SU-DHL-6 (cell line): ENCODE data around the gene RALY.

Experiments used
- H2AFZ ChIP-seq: fragments of 200-600 bp; sonication (generic); 2 replicates; pipeline ENCODE4 v1.6.1; 2014; ENCODE audit warnings: low read depth, mild to moderate bottlenecking, moderate library complexity, mixed read lengths, antibody characterized with exemption, low read length; ENCODE audit not compliant: severe bottlenecking
- H3F3A ChIP-seq: fragments of 200-600 bp; shearing (Covaris generic); 2 replicates; pipeline ENCODE4 v1.6.0; 2016; ENCODE audit warnings: antibody characterized with exemption, mild to moderate bottlenecking; ENCODE audit not compliant: insufficient read depth
- H3K27ac ChIP-seq: fragments of 200-600 bp; sonication (generic); 2 replicates; pipeline ENCODE4 v1.5.1; 2016; ENCODE audit warnings: low read depth, mild to moderate bottlenecking, low read length, moderate library complexity, mixed read lengths
- H3K27me3 ChIP-seq: fragments of 200-600 bp; sonication (generic), shearing (Covaris generic); 2 replicates; pipeline ENCODE4 v1.6.0; 2014; ENCODE audit warnings: mild to moderate bottlenecking, low read length
- H3K36me3 ChIP-seq: fragments of 200-600 bp; sonication (generic); 2 replicates; pipeline ENCODE4 v1.6.1; 2014; ENCODE audit warnings: mild to moderate bottlenecking, low read length, mixed read lengths
- H3K4me2 ChIP-seq: fragments of 300-600, 200-600 bp; shearing (Covaris generic), sonication (generic); 2 replicates; pipeline ENCODE4 v1.6.0; 2014; ENCODE audit warnings: low read length, low read depth, mild to moderate bottlenecking; ENCODE audit not compliant: poor library complexity, severe bottlenecking
- H3K4me3 ChIP-seq: fragments of 200-600 bp; sonication (generic); 2 replicates; pipeline ENCODE4 v1.5.1; 2014; ENCODE audit warnings: antibody characterized with exemption, low read length, mild to moderate bottlenecking, mixed read lengths; ENCODE audit not compliant: insufficient read depth, poor library complexity, severe bottlenecking
- H3K79me2 ChIP-seq: fragments of 200-600 bp; sonication (generic); 2 replicates; pipeline ENCODE4 v1.6.1; 2014; ENCODE audit warnings: mild to moderate bottlenecking, low read length, moderate library complexity; ENCODE audit not compliant: insufficient read depth
- H3K9ac ChIP-seq: fragments of 200-600 bp; sonication (generic); 2 replicates; pipeline ENCODE4 v1.7.0; 2014; ENCODE audit warnings: mild to moderate bottlenecking, low read length
- H3K9me2 ChIP-seq: fragments of 200-600 bp; sonication (generic); replicated peaks from 2 replicates; pipeline ENCODE4 v1.6.1; 2014; ENCODE audit warnings: low read length; ENCODE audit not compliant: insufficient read depth
- H3K9me3 ChIP-seq: fragments of 200-600 bp; sonication (generic); 2 replicates; pipeline ENCODE4 v1.6.1; 2014; ENCODE audit warnings: low read length, mixed read lengths; ENCODE audit not compliant: insufficient read depth
- H4K20me1 ChIP-seq: fragments of 200-600 bp; sonication (generic); 2 replicates; pipeline ENCODE4 v1.6.1; 2014; ENCODE audit warnings: low read depth, mild to moderate bottlenecking, antibody characterized with exemption, low read length, moderate library complexity, mixed read lengths
- EZH2phosphoT487 ChIP-seq: fragments of 200-600 bp; sonication (generic), shearing (Covaris generic); conservative IDR thresholded peaks from 2 replicates; pipeline ENCODE4 v1.6.1; 2018; ENCODE audit warnings: mild to moderate bottlenecking, antibody characterized with exemption, low read length, moderate library complexity, mixed read lengths
- TF ChIP-seq, protein P1 (sequence below): fragments of 200-600 bp; sonication (generic); IDR thresholded peaks from one replicate; pipeline ENCODE4 v1.5.1; 2017; ENCODE audit warnings: antibody characterized with exemption, mild to moderate bottlenecking, low read length, moderate library complexity; ENCODE audit not compliant: insufficient read depth, poor library complexity, severe bottlenecking

RALY gene

DNA sequence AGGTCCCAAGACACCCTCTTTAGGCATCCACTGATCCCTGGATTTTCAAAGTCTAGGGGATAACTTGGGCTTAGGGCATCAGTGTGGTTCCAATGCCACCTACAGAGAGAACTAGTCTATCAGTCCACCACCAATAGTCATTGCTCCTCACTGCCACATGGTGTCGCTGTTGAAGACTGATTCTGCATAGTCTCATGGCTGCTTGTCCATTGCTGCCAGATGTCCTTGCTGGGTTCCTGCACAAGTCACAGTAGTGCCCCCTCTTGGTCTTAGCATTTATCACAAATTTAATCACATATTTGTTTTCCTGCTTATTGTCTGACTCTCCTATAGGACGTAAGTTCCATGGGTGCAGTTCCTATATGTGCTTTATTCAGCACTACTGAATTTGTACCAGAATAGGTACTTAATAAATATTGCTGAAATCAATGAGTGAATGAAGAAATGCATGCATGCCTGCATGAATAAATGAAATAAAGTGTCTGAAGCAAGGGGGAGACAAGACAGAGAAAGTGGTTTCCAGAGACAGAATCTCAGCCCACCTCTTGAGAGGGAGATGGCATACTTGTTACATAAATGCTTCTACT lies 45.9 kb upstream of the RALY start:
- Histone ChIP-seq H3K36me3 (no peaks in the 10 kb centered on the region), H3F3A (no peaks in the 10 kb centered on the region), H3K4me3 (no peak overlapping the region), H2AFZ (no peak overlapping the region), H3K27ac (no peak overlapping the region), H3K9me2 (no peaks in the 10 kb centered on the region), H3K4me2 (no peak overlapping the region), H4K20me1 (no peaks in the 10 kb centered on the region), H3K79me2 (no peaks in the 10 kb centered on the region), H3K9me3 (peaks cover 21% of the 10 kb centered on the region; the same call in 1 of the 2 replicates), H3K27me3 (no peaks in the 10 kb centered on the region), H3K9ac (no peak overlapping the region)
- no peak for TF ChIP-seq EZH2phosphoT487
- TF ChIP-seq, protein P1, sequence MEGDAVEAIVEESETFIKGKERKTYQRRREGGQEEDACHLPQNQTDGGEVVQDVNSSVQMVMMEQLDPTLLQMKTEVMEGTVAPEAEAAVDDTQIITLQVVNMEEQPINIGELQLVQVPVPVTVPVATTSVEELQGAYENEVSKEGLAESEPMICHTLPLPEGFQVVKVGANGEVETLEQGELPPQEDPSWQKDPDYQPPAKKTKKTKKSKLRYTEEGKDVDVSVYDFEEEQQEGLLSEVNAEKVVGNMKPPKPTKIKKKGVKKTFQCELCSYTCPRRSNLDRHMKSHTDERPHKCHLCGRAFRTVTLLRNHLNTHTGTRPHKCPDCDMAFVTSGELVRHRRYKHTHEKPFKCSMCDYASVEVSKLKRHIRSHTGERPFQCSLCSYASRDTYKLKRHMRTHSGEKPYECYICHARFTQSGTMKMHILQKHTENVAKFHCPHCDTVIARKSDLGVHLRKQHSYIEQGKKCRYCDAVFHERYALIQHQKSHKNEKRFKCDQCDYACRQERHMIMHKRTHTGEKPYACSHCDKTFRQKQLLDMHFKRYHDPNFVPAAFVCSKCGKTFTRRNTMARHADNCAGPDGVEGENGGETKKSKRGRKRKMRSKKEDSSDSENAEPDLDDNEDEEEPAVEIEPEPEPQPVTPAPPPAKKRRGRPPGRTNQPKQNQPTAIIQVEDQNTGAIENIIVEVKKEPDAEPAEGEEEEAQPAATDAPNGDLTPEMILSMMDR, result peak; percentile 53

DNA sequence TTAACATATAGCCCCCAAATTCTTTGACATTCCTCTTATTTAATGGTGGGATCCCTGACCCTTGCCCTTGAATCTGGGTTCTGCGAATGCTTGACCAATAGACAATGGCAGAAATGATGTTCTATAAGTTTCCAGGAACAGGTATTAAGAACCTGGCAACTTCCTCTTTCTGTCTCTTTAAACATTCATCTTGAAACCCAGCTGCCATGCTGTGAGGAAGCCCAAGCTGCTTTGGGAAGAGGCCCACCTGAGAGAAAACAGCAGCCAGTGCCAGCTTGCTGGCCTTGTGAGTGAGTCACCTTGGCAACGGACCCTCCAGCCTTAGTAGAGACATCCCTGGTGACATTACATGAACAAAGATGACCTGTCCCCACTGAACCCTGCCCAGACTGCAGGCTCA lies 45.2 kb upstream of the RALY start:
- no peak overlapping the region for H3K9ac ChIP-seq
- H2AFZ ChIP-seq, result no peak overlapping the region
- TF ChIP-seq, protein P1, result no peak
- TF ChIP-seq EZH2phosphoT487, result no peak
- no peaks in the 10 kb centered on the region for H4K20me1 ChIP-seq
- no peaks in the 10 kb centered on the region for H3K79me2 ChIP-seq
- no peaks in the 10 kb centered on the region for H3F3A ChIP-seq
- no peaks in the 10 kb centered on the region for H3K9me2 ChIP-seq
- no peaks in the 10 kb centered on the region for H3K27me3 ChIP-seq
- peaks cover 21% of the 10 kb centered on the region; the same call in 1 of the 2 replicates for H3K9me3 ChIP-seq
- H3K4me3 ChIP-seq, result no peak overlapping the region
- H3K27ac ChIP-seq, result no peak overlapping the region
- no peaks in the 10 kb centered on the region for H3K36me3 ChIP-seq
- H3K4me2 ChIP-seq, result no peak overlapping the region

DNA sequence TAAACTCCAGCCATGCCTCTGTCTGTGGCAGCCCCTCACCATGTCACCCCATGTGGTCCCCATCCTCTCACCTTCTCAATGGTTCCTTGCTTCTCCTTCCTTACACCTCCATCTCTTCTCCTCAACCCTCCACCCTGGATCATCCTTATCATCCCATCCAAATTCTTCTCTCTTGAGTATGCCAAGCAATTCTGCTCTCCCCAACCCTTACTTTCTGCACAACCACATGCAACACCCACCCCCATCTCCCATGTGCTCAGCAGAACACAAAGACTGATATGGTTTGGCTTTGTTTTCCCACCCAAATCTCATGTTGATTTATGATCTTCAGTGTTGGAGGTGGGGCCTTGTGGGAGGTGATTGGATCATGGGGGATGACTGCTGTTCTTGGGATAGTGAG lies 42.5 kb upstream of the RALY start:
- TF ChIP-seq, protein P1, result no peak
- no peak for TF ChIP-seq EZH2phosphoT487
- Histone ChIP-seq H3K9ac (no peak overlapping the region), H3K9me2 (no peaks in the 10 kb centered on the region), H3K79me2 (no peaks in the 10 kb centered on the region), H3K4me3 (no peak overlapping the region), H2AFZ (no peak overlapping the region), H3K27ac (no peak overlapping the region), H4K20me1 (no peaks in the 10 kb centered on the region), H3K4me2 (no peak overlapping the region), H3K27me3 (no peaks in the 10 kb centered on the region), H3F3A (no peaks in the 10 kb centered on the region), H3K9me3 (peaks cover 21% of the 10 kb centered on the region; the same call in 1 of the 2 replicates), H3K36me3 (no peaks in the 10 kb centered on the region)
